ENCODE results near the gene ZNF429.
A peak's percentile ranks its signal among the peaks of the same experiment; 100 is the strongest.

ZNF429 gene

DNA sequence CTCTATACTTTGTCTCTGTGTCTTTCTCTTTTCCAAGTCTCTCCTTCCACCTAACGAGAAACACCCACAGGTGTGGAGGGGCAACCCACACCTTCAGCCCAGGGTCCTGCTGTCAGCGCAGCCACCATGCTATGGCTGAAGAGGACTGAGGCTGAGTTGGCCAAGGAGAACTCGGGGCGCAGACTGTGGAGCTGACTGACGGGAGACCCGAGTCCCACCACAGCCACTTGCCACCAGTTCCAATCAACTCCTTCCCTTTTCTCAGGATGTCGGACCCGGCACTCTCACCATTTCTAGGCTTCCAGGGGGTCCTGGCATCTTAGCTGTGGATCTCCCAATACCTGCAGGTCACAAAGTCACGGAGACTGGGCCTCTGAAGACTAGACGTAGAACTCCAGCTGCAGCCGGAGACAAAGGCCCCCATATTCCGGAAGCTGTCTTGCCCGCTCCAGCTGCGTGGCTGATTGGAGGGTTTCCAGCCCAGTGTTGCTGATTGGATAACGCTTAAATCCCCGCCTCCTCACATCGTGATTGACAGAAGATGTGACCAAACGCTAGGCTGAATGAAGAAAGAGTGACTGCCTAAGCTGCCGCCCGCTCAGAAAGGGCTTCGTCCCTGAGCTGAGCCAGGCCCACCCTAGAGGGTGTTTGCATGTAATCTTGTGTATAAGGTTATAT is 63.6 kb downstream of the ZNF429 start:
- TF ChIP-seq, protein P1, sequence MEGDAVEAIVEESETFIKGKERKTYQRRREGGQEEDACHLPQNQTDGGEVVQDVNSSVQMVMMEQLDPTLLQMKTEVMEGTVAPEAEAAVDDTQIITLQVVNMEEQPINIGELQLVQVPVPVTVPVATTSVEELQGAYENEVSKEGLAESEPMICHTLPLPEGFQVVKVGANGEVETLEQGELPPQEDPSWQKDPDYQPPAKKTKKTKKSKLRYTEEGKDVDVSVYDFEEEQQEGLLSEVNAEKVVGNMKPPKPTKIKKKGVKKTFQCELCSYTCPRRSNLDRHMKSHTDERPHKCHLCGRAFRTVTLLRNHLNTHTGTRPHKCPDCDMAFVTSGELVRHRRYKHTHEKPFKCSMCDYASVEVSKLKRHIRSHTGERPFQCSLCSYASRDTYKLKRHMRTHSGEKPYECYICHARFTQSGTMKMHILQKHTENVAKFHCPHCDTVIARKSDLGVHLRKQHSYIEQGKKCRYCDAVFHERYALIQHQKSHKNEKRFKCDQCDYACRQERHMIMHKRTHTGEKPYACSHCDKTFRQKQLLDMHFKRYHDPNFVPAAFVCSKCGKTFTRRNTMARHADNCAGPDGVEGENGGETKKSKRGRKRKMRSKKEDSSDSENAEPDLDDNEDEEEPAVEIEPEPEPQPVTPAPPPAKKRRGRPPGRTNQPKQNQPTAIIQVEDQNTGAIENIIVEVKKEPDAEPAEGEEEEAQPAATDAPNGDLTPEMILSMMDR (conservative IDR thresholded peaks at IDR 0.05; ENCODE audit: low read depth, low read length): no peak
- peak overlapping the region; percentile 5 for H3K4me3 ChIP-seq (ENCODE audit: low read depth, low read length)
- DNase-seq (ENCODE audit: low read depth): peak; percentile 56

DNA sequence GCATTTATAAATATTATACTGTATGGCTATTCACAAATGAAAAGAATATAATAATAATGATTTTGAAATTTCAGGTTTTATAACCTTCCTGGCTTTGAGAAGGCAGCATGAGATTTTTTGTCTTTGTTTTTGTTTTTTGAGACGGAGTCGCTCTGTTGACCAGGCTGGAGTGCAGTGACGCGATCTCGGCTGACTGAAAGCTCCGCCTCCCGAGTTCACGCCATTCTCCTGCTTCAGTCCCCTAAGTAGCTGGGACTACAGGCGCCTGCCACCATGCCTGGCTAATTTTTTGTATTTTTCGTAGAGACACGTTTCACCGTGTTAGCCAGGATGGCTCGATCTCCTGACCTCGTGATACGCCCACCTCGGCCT is 64.1 kb downstream of the ZNF429 start:
- DNase-seq (ENCODE audit: low read depth): no peak
- H3K4me3 ChIP-seq (ENCODE audit: low read depth, low read length): no peak overlapping the region
- TF ChIP-seq, protein P1 (conservative IDR thresholded peaks at IDR 0.05; ENCODE audit: low read depth, low read length): no peak

DNA sequence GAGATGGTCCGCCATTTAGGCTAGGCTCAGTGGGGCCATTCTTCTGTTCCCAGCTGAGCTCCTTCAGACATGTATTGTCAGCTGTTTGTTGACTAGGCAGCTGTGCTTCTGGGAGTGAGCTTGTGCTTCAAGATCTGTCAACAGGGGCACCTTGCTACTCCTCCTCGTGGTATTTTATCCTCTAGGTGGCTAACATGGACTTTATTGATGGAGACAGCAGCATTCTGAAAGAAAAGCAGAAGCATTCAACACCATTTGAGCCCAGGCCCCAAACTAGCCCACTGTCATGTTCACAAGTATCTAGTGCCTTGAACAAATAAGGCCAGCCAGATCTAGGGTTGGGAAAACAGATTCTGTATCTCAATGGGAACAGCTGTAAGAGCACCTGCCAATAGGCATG is 65.9 kb downstream of the ZNF429 start:
- DNase-seq (ENCODE audit: low read depth): no peak
- TF ChIP-seq, protein P1 (conservative IDR thresholded peaks at IDR 0.05; ENCODE audit: low read depth, low read length): no peak
- H3K4me3 ChIP-seq (ENCODE audit: low read depth, low read length): no peak overlapping the region

DNA sequence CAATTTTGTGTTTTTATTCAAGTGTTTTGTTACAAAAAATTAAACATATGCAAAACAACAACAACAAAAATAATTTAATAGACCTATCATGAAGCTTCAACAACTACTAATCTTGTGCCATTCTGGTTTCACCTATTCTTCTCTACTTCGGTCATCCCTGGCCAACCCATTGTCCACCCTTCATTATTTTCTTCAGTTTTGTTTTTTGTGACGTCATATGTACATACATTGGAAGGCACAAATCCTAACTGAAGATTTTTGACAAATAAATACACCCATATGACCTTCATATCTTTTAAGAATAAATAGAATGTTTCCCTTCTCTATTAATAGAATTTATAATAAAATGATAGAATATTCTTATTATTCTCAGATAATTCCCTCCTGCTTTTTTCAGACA is 69.2 kb downstream of the ZNF429 start:
- no peak for DNase-seq (ENCODE audit: low read depth)
- no peak overlapping the region for H3K4me3 ChIP-seq (ENCODE audit: low read depth, low read length)
- TF ChIP-seq, protein P1 (conservative IDR thresholded peaks at IDR 0.05; ENCODE audit: low read depth, low read length): no peak

DNA sequence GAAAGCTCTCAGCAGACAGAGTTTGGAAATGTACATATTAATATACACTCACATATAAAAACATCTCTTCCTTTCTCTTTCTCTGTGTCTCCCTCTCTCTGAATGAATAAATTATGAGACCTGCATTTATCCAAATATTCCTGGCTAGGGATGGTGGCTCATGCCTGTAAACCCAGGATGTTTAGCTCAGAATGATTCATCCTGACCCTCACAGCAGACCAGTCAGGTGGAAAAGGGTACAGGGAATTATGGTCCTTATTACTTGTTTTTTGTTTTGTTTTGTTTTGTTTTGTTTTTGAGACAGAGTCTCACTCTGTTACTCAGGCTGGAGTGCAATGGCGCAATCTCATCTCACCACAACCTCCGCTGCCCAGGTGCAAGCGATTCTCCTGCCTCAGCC is 71.1 kb downstream of the ZNF429 start:
- no peak overlapping the region for H3K4me3 ChIP-seq (ENCODE audit: low read depth, low read length)
- DNase-seq (ENCODE audit: low read depth): no peak

DNA sequence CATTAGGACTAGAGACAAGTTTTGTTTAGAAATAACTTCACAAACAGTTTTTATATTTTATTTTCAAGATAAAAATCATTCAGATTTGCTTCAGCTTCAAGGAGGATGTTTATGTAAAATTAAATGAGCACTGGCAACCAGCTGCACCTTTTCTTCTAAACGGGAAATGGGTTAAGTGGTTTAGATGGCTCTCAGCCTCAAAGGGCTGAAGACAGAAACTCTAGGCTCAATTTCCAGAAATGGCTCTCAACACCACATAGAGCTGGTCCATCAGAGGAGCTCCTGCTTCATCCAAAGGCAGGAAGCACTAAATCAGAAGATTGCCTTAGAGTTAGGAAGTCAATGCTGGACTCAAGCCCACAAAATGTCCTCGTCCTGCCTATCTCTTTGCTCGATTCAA is 74.7 kb downstream of the ZNF429 start:
- no peak overlapping the region for H3K4me3 ChIP-seq (ENCODE audit: low read depth, low read length)
- DNase-seq (ENCODE audit: low read depth): no peak
- TF ChIP-seq, protein P1 (conservative IDR thresholded peaks at IDR 0.05; ENCODE audit: low read depth, low read length): no peak

More for the DNA sequence above, 71.1 kb downstream of the ZNF429 start:
- TF ChIP-seq, protein P1 (conservative IDR thresholded peaks at IDR 0.05; ENCODE audit: low read depth, low read length): no peak

DNA sequence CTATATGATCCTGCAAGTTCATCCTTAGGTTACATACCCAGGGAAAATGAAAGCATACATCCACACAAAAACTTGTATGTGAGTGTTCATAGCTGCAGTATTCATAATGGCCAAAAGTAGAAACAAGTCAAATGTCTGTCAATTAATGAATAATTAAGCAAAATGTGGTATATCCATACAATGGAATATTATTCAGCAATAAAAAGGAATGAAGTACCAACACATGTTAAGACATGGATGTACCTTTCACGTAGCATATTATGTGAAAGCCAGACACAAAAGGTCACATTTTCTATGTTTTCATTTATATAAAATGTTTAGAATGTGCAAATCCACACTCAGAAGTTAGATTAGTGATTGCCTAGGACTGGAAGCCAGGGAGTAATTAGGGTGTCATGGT is 75.4 kb downstream of the ZNF429 start:
- DNase-seq (ENCODE audit: low read depth): no peak
- no peak overlapping the region for H3K4me3 ChIP-seq (ENCODE audit: low read depth, low read length)
- TF ChIP-seq, protein P1 (conservative IDR thresholded peaks at IDR 0.05; ENCODE audit: low read depth, low read length): no peak

Measured in choroid plexus epithelial cell (primary cell).